Measurements from ENCODE around the gene SLC16A12. TPM values are rescaled to one million over a fixed set of nuclear protein-coding genes. Genes with fewer than 3 reads are reported as not detected.

SLC16A12 gene
- total and polyA plus RNA-seq, 2 of the 13 experiments (the other 11 are each of a cell fraction or from before 2014, with no cell fraction given), result 0.02 TPM; not detected in 1

- no peak for TF ChIP-seq CEBPZ (IDR thresholded peaks at IDR 0.05; ENCODE audit: low read length)
Observed at GRCh38 chr10:89395141-89395540, 140.3 kb downstream of the SLC16A12 start (continued).

GRCh38 chr10:89393898-89394297 is 141.5 kb downstream of the SLC16A12 start:
- CTCF ChIA-PET (ENCODE audit: low intra/inter-chr PET ratio, low total read pairs), result no interaction called here
- in situ Hi-C loops (cut with HindIII; ENCODE audit: extremely low pct_ligation_motif_present, low pct_unique_long_range_greater_than_20kb), result no loop called here
- TF ChIP-seq ZNF251 (CRISPR knock-in tag; IDR thresholded peaks at IDR 0.05), result no peak
- TF ChIP-seq SOX13 (IDR thresholded peaks at IDR 0.05), result no peak
- TF ChIP-seq SOX13 (CRISPR knock-in tag; conservative IDR thresholded peaks at IDR 0.05 in 1 of 2, IDR thresholded peaks at IDR 0.05 in 1 of 2), result peak in 1 of 2 experiments; percentile 32; a peak in 1 of 4 replicates
- no peak for TF ChIP-seq RXRB (CRISPR knock-in tag; IDR thresholded peaks at IDR 0.05; ENCODE audit: borderline replicate concordance)
- TF ChIP-seq CEBPG (CRISPR knock-in tag; IDR thresholded peaks at IDR 0.05), result peak; percentile 70
- H3K27ac ChIP-seq (ENCODE audit: extremely low read length, insufficient read depth, low read length), result no peak overlapping the region
- H3K4me2 ChIP-seq (ENCODE audit: low read depth, low read length), result no peak overlapping the region; the same call in 1 of the 2 replicates
- no TSS peak for BruUV-seq (replicated peaks)
- POLR2A ChIA-PET, result interaction anchor here (1.5 to 1.8 kb wide), 2 partner anchors 20 to 21 kb away, joined by 5 to 13 read pairs; partner anchors contain the start of gene IFIT5
- intact Hi-C loops (cut with micrococcal nuclease; ENCODE audit: unreplicated experiment), result loop anchor here (2.0 kb wide), 1 partner anchor 19 kb away; no protein-coding TSS in a partner anchor
- peaks cover 21% of the 10 kb centered on the region for H3K4me1 ChIP-seq (ENCODE audit: insufficient read depth, low read length)
- 23% methylated on average over 3 of the region's 3 CpGs for WGBS (ENCODE audit: low lambda C conversion rate)
- no peaks in the 10 kb centered on the region for H3K36me3 ChIP-seq (replicated peaks in 1 of 2; ENCODE audit: control insufficient read depth in 1 of 2, insufficient read depth in 2 of 2, low read length in 2 of 2)
- no peak overlapping the region for H2AFZ ChIP-seq (ENCODE audit: low read length)
- no peak for DNase-seq (ENCODE audit: low spot score)
- no peaks in the 10 kb centered on the region for H3K9me3 ChIP-seq (ENCODE audit: low read length)
- H3K4me3 ChIP-seq (replicated peaks in 1 of 3; ENCODE audit: insufficient read depth in 1 of 3, low read depth in 2 of 3, low read length in 3 of 3), result no peak overlapping the region
- no peak for FAIRE-seq
- H3K9ac ChIP-seq (ENCODE audit: insufficient read depth, low read depth, low read length), result no peak overlapping the region
- H3K79me2 ChIP-seq (ENCODE audit: insufficient read depth, low read length), result no peaks in the 10 kb centered on the region
- ATAC-seq, result no peak
- H3K27me3 ChIP-seq (ENCODE audit: control insufficient read depth in 1 of 2, insufficient read depth in 2 of 2, low read length in 2 of 2), result no peaks in the 10 kb centered on the region
- no peaks in the 10 kb centered on the region for H4K20me1 ChIP-seq (ENCODE audit: insufficient read depth, low read length)
